Activated T-cell treated with anti-CD3 and anti-CD28 coated beads, Interleukin-2, amount 50 U/mL, for 24 hours (primary cell): ENCODE results near the gene PTOV1.

Source experiments
- DNase-seq: peaks from one replicate; pipeline ENCODE4 v3.0.0-alpha.2; 2020
- H3K27ac Mint-ChIP-seq: 2 replicates; pipeline ENCODE4 v1.8.0; 2020; ENCODE audit warnings: mild to moderate bottlenecking, mixed read lengths
- H3K27me3 Mint-ChIP-seq: 2 replicates; pipeline ENCODE4 v1.8.0; 2020; ENCODE audit warnings: mixed read lengths
- H3K36me3 Mint-ChIP-seq: 2 replicates; pipeline ENCODE4 v1.8.0; 2020; ENCODE audit warnings: low read depth, mixed read lengths
- H3K4me1 Mint-ChIP-seq: 2 replicates; pipeline ENCODE4 v1.8.0; 2020; ENCODE audit warnings: low read depth, mixed read lengths
- H3K4me3 Mint-ChIP-seq: 2 replicates; pipeline ENCODE4 v1.8.0; 2020; ENCODE audit warnings: mild to moderate bottlenecking, moderate library complexity, mixed read lengths
- H3K9me3 Mint-ChIP-seq: 2 replicates; pipeline ENCODE4 v1.8.0; 2020; ENCODE audit warnings: mixed read lengths

Gene PTOV1

GRCh38 chr19:49850487-49851342, at the start of gene PTOV1:
Gene PTOV1, plus strand, starts transcription at chr19:49851159.
- Mint-ChIP-seq H3K27me3 (no peaks in the 10 kb centered on the region), H3K36me3 (peaks cover 25% of the 10 kb centered on the region), H3K27ac (peak within 1 kb of the TSS; percentile 97), H3K4me3 (peak within 1 kb of the TSS; percentile 85), H3K9me3 (peaks cover 10% of the 10 kb centered on the region), H3K4me1 (peaks cover 45% of the 10 kb centered on the region)
- peak; percentile 94 for DNase-seq

DNA sequence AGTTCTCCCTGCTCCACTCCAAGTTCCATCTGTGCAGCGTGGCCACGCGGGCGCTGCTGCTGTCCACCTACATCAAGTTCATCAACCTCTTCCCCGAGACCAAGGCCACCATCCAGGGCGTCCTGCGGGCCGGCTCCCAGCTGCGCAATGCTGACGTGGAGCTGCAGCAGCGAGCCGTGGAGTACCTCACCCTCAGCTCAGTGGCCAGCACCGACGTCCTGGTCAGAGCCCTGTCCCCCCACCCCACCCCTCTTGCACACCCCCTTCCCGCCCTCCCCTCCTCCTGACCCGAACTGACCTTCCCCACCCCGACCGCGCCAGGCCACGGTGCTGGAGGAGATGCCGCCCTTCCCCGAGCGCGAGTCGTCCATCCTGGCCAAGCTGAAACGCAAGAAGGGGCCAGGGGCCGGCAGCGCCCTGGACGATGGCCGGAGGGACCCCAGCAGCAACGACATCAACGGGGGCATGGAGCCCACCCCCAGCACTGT, 49.5 kb upstream of the PTOV1 start:
- H3K4me1 Mint-ChIP-seq: no peaks in the 10 kb centered on the region
- H3K27me3 Mint-ChIP-seq: no peaks in the 10 kb centered on the region
- no peaks in the 10 kb centered on the region for H3K9me3 Mint-ChIP-seq
- H3K36me3 Mint-ChIP-seq: peaks cover 83% of the 10 kb centered on the region
- DNase-seq: no peak
- no peak overlapping the region for H3K27ac Mint-ChIP-seq
- H3K4me3 Mint-ChIP-seq: no peak overlapping the region

DNA sequence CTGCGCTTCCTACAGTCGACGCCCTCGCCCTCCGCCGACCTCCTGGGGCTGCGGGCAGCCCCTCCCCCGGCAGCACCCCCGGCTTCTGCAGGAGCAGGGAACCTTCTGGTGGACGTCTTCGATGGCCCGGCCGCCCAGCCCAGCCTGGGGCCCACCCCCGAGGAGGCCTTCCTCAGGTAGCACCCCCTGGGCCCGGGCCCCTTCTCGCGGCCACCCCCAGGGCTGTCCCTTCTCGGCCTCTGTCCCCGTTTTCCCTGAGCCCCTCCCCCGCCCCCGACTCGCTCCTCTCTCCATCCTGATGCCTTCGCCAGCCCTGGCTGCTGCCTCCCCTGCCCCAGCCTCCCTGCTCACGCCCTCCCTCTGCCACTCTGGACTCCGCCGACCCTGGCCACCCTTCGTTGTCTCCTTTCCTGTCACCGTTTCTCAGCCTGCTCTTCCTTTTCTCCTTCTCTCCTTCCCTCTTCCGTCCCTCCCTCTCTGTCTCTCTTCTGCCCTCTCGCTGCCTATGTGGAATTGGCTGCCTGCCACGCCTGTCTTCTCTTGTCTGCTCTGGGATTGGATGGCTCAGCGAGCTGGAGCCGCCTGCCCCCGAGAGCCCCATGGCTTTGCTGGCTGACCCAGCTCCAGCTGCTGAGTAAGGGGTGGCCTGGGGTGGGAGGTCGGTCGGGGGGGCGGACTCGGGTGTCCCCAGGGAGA, 48.8 kb upstream of the PTOV1 start:
- H3K27me3 Mint-ChIP-seq: no peaks in the 10 kb centered on the region
- no peak for DNase-seq

DNA sequence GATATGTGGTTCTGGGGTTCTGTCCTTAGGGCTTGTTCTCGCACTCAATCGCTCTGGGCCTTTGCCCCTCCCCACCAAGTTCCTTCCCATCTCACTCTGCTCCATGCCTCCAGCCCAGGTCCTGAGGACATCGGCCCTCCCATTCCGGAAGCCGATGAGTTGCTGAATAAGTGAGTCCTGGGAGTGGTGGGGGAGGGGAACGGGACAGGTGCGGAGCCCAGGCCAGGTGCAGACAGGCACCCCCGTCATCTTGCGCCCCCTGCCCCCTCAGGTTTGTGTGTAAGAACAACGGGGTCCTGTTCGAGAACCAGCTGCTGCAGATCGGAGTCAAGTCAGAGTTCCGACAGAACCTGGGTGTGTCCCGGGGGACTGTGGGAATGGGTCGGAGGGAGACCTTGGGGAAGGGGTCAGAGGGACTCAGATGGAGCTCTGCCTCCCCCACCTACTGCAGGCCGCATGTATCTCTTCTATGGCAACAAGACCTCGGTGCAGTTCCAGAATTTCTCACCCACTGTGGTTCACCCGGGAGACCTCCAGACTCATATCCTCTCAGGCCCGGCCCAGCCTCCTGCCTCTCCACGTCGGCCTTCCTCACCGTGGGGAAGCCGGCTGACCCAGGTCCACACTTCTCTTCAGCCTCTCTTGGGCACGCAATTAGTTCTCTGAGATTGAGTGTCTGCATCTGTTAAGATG, 48.0 kb upstream of the PTOV1 start:
- Mint-ChIP-seq H3K27ac (no peak overlapping the region), H3K4me1 (peaks cover 7% of the 10 kb centered on the region), H3K27me3 (no peaks in the 10 kb centered on the region), H3K4me3 (no peak overlapping the region), H3K9me3 (no peaks in the 10 kb centered on the region), H3K36me3 (peaks cover 81% of the 10 kb centered on the region)
- no peak for DNase-seq

More for the DNA sequence above, 48.8 kb upstream of the PTOV1 start:
- H3K27ac Mint-ChIP-seq: no peak overlapping the region
- H3K4me3 Mint-ChIP-seq: no peak overlapping the region
- H3K9me3 Mint-ChIP-seq: no peaks in the 10 kb centered on the region
- peaks cover 81% of the 10 kb centered on the region for H3K36me3 Mint-ChIP-seq
- no peaks in the 10 kb centered on the region for H3K4me1 Mint-ChIP-seq

- H3K9me3 Mint-ChIP-seq: no peaks in the 10 kb centered on the region
- peaks cover 10% of the 10 kb centered on the region for H3K4me1 Mint-ChIP-seq
- H3K27ac Mint-ChIP-seq: no peak overlapping the region
- no peak for DNase-seq
- H3K27me3 Mint-ChIP-seq: no peaks in the 10 kb centered on the region
- H3K36me3 Mint-ChIP-seq: peaks cover 79% of the 10 kb centered on the region
- H3K4me3 Mint-ChIP-seq: no peak overlapping the region
Measured at GRCh38 chr19:49803529-49803856, 47.5 kb upstream of the PTOV1 start.

DNA sequence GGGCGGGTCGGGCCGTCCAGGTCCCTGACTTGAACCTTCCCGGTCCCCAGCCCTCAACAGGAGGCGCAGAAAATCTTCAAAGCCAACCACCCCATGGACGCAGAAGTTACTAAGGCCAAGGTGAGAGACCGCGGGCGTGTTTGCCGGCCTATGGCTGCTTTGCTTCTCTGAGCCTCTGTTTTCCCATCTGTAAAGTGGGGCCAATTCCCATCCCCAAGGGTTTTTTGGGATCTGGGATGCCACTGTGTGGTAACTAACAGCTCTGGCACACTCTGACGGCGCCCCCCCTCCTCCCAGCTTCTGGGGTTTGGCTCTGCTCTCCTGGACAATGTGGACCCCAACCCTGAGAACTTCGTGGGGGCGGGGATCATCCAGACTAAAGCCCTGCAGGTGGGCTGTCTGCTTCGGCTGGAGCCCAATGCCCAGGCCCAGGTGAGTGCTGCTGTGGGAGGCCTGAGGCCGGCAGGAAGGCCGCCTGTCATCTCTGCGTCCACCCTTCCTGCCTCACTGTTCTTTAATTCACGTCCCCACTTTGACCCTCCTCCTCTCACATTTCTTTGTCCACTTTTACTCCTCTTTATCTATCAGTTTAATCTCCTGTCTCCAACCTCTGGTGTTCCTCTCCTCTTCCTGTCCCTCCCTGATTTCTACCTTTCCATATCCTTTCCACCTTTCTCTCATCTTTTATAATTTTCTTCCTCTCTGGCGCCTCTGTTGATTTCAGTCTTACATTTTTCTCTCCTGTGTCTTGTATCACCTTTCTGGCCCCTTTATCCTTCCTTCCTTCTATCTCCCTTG, 44.9 kb upstream of the PTOV1 start:
- DNase-seq: no peak
- peak overlapping the region; percentile 81 for H3K27ac Mint-ChIP-seq
- peaks cover 57% of the 10 kb centered on the region for H3K36me3 Mint-ChIP-seq
- H3K27me3 Mint-ChIP-seq: no peaks in the 10 kb centered on the region
- no peak overlapping the region for H3K4me3 Mint-ChIP-seq
- no peaks in the 10 kb centered on the region for H3K9me3 Mint-ChIP-seq
- peaks cover 24% of the 10 kb centered on the region for H3K4me1 Mint-ChIP-seq

DNA sequence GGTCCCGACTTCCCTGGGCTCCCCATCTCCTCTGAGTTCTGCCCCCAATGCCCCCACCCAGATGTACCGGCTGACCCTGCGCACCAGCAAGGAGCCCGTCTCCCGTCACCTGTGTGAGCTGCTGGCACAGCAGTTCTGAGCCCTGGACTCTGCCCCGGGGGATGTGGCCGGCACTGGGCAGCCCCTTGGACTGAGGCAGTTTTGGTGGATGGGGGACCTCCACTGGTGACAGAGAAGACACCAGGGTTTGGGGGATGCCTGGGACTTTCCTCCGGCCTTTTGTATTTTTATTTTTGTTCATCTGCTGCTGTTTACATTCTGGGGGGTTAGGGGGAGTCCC, 44.4 kb upstream of the PTOV1 start:
- Mint-ChIP-seq H3K36me3 (peaks cover 53% of the 10 kb centered on the region), H3K4me3 (no peak overlapping the region), H3K27ac (no peak overlapping the region), H3K9me3 (no peaks in the 10 kb centered on the region), H3K4me1 (peaks cover 24% of the 10 kb centered on the region), H3K27me3 (no peaks in the 10 kb centered on the region)
- no peak for DNase-seq

DNA sequence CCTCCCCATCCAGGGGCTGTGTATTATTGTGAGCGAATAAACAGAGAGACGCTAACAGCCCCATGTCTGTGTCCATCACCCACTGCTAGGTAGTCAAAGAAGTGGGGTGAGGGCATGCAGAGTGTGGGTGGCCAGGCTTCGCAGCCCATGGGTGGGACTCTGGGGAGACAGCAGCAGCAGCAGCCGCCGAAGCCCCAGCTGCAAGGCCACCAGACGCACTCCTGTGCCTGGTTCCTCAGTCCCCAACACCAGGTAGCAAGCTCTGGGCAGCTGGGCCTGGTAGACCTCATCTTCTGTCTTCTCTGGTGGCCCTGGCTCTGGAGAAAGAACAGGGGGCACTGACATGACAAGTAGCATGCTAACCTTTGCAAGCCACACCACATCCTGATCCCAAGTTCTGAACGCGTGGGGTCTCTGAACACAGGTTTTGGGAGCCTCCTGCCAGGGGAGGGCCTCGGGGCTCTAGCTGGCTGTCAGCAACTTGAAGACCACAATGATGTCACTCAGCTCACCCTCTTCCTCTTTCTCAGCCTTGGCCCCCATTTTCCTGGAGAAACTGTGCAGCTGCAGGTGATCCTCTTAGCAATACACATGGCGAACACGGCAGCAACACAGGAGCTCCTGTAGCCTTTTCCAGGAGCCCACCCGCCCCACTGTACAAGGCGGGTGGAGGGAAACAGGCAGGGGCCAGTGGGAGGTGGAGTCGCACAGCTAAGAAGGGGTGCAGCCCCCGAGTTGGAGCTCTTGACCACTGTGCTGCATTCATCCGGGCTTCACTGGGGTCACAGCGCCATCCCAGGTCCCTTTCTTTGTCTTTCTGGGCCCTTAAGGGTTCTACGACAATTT, 43.7 kb upstream of the PTOV1 start:
- Mint-ChIP-seq H3K27ac (peak overlapping the region; percentile 76), H3K27me3 (no peaks in the 10 kb centered on the region), H3K9me3 (no peaks in the 10 kb centered on the region), H3K4me1 (peaks cover 29% of the 10 kb centered on the region), H3K36me3 (peaks cover 51% of the 10 kb centered on the region), H3K4me3 (no peak overlapping the region)
- no peak for DNase-seq

DNA sequence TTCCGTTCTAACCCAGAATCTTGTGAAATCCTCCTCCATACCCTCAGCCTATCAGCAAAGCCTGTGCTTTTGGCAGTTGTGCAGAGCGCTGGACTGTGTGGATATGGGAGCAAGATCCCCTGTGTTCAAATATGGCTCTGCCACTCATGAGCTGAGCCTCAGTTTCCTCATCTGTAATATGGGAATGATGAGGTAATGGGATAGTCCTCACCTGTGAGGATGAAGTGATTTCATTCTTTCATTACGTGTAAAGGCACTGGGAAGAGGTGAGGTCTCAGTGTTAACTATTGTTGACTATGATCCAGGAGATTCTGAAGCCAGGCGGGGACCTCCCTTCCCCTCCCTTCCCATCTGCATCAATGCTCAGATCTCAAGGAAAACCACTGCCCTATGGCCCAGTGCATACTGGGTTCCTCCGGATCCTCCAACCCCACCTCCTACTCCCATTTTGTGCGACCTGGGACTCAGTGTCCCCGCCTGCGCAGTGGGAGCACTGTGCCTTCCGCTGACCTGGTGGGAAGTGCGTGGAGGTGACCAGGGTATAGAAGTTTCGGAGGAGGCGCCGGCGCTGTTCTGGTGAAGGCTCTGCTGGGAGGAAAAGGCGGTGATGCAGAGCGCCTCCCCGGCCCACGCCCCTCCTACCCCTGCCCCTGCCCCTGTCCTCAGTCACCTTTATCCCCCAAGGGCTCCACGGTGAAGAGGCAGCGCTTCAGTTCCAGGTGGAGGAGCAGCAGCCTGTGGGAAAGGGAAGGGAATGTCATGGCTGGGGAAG, 42.9 kb upstream of the PTOV1 start:
- no peaks in the 10 kb centered on the region for H3K27me3 Mint-ChIP-seq
- peaks cover 45% of the 10 kb centered on the region for H3K36me3 Mint-ChIP-seq
- peaks cover 37% of the 10 kb centered on the region for H3K4me1 Mint-ChIP-seq
- no peaks in the 10 kb centered on the region for H3K9me3 Mint-ChIP-seq
- no peak overlapping the region for H3K27ac Mint-ChIP-seq
- H3K4me3 Mint-ChIP-seq: peak overlapping the region; percentile 23
- no peak for DNase-seq

GRCh38 chr19:49808711-49809159, 42.2 kb upstream of the PTOV1 start:
- H3K27ac Mint-ChIP-seq: peak overlapping the region; percentile 55
- no peaks in the 10 kb centered on the region for H3K9me3 Mint-ChIP-seq
- peaks cover 41% of the 10 kb centered on the region for H3K4me1 Mint-ChIP-seq
- H3K36me3 Mint-ChIP-seq: peaks cover 42% of the 10 kb centered on the region
- H3K4me3 Mint-ChIP-seq: peak overlapping the region; percentile 70
- DNase-seq: peak; percentile 86
- H3K27me3 Mint-ChIP-seq: no peaks in the 10 kb centered on the region

GRCh38 chr19:49809160-49809940, 41.6 kb upstream of the PTOV1 start:
- peak overlapping the region; percentile 55 for H3K27ac Mint-ChIP-seq
- peak overlapping the region; percentile 70 for H3K4me3 Mint-ChIP-seq
- no peaks in the 10 kb centered on the region for H3K27me3 Mint-ChIP-seq
- H3K36me3 Mint-ChIP-seq: peaks cover 37% of the 10 kb centered on the region
- no peak for DNase-seq
- H3K9me3 Mint-ChIP-seq: no peaks in the 10 kb centered on the region
- peaks cover 46% of the 10 kb centered on the region for H3K4me1 Mint-ChIP-seq

- Mint-ChIP-seq H3K27me3 (no peaks in the 10 kb centered on the region), H3K4me1 (peaks cover 49% of the 10 kb centered on the region), H3K27ac (peak overlapping the region; percentile 28), H3K4me3 (peak overlapping the region; percentile 70), H3K36me3 (peaks cover 31% of the 10 kb centered on the region), H3K9me3 (no peaks in the 10 kb centered on the region)
- DNase-seq: no peak
Measured at GRCh38 chr19:49809941-49810389, 41.0 kb upstream of the PTOV1 start.
